ENCODE results near the gene NDUFV2. TPM values are rescaled to one million over a fixed set of nuclear protein-coding genes. Genes with fewer than 3 reads are reported as not detected.
"Not testable (repeated sequence)": the region's sequence is repeated elsewhere in the genome, so short reads cannot be mapped to it uniquely, and the experiment has no call there.

Gene NDUFV2
- total and polyA plus RNA-seq, 2 donors = 168 to 212 TPM

- H3K4me1 ChIP-seq (ENCODE audit: control insufficient read depth in 2 of 2, insufficient read depth in 2 of 2, low read length in 2 of 2) = peaks cover 7 to 8% of the 10 kb centered on the region in 2 donors
- WGBS = 74% methylated on average over 2 of the region's 2 CpGs
Measured at GRCh38 chr18:9086015-9086414, 16.5 kb upstream of the NDUFV2 start.

GRCh38 chr18:9086624-9087023 lies 15.9 kb upstream of the NDUFV2 start:
- no peak overlapping the region for H3K4me3 ChIP-seq (ENCODE audit: low read length in 2 of 2)
- no peaks in the 10 kb centered on the region for H3K36me3 ChIP-seq (ENCODE audit: control insufficient read depth in 2 of 2, insufficient read depth in 2 of 2, low read length in 1 of 2)
- no peaks in the 10 kb centered on the region for H3K9me3 ChIP-seq (ENCODE audit: control insufficient read depth in 2 of 2, insufficient read depth in 1 of 2, low read length in 1 of 2)
- peaks cover 7 to 8% of the 10 kb centered on the region in 2 donors for H3K4me1 ChIP-seq (ENCODE audit: control insufficient read depth in 2 of 2, insufficient read depth in 2 of 2, low read length in 2 of 2)
- no peak for DNase-seq (ENCODE audit: low read depth in 6 of 9, low spot score in 9 of 9)
- H3K27me3 ChIP-seq (ENCODE audit: control insufficient read depth in 2 of 2, insufficient read depth in 1 of 2, low read length in 1 of 2) = no peaks in the 10 kb centered on the region
- no peak overlapping the region for H3K27ac ChIP-seq (ENCODE audit: low read depth in 1 of 2, low read length in 1 of 2)
- 100% methylated on average over 1 of the region's 1 CpG for WGBS

More at GRCh38 chr18:9086015-9086414, 16.5 kb upstream of the NDUFV2 start:
- H3K27ac ChIP-seq (ENCODE audit: low read depth in 1 of 2, low read length in 1 of 2) = no peak overlapping the region
- no peak for DNase-seq (ENCODE audit: low read depth in 6 of 9, low spot score in 9 of 9)
- no peaks in the 10 kb centered on the region for H3K27me3 ChIP-seq (ENCODE audit: control insufficient read depth in 2 of 2, insufficient read depth in 1 of 2, low read length in 1 of 2)
- H3K9me3 ChIP-seq (ENCODE audit: control insufficient read depth in 2 of 2, insufficient read depth in 1 of 2, low read length in 1 of 2) = no peaks in the 10 kb centered on the region
- H3K36me3 ChIP-seq (ENCODE audit: control insufficient read depth in 2 of 2, insufficient read depth in 2 of 2, low read length in 1 of 2) = no peaks in the 10 kb centered on the region
- H3K4me3 ChIP-seq (ENCODE audit: low read length in 2 of 2) = no peak overlapping the region

- Histone ChIP-seq H3K9me3 (ENCODE audit: control insufficient read depth in 2 of 2, insufficient read depth in 1 of 2, low read length in 1 of 2) (no peaks in the 10 kb centered on the region), H3K27ac (ENCODE audit: low read depth in 1 of 2, low read length in 1 of 2) (no peak overlapping the region), H3K27me3 (ENCODE audit: control insufficient read depth in 2 of 2, insufficient read depth in 1 of 2, low read length in 1 of 2) (no peaks in the 10 kb centered on the region), H3K4me3 (ENCODE audit: low read length in 2 of 2) (no peak overlapping the region), H3K4me1 (ENCODE audit: control insufficient read depth in 2 of 2, insufficient read depth in 2 of 2, low read length in 2 of 2) (peaks cover 7 to 8% of the 10 kb centered on the region in 2 donors), H3K36me3 (ENCODE audit: control insufficient read depth in 2 of 2, insufficient read depth in 2 of 2, low read length in 1 of 2) (no peaks in the 10 kb centered on the region)
- WGBS = 100% methylated on average over 2 of the region's 2 CpGs
- no peak for DNase-seq (ENCODE audit: low read depth in 6 of 9, low spot score in 9 of 9)
Measured at GRCh38 chr18:9087144-9087543, 15.4 kb upstream of the NDUFV2 start.

GRCh38 chr18:9088252-9088651 lies 14.2 kb upstream of the NDUFV2 start:
- WGBS = 98% methylated on average over 5 of the region's 5 CpGs

GRCh38 chr18:9088727-9089126 lies 13.8 kb upstream of the NDUFV2 start:
- H3K27me3 ChIP-seq (ENCODE audit: control insufficient read depth in 2 of 2, insufficient read depth in 1 of 2, low read length in 1 of 2); H3K4me1 ChIP-seq (ENCODE audit: control insufficient read depth in 2 of 2, insufficient read depth in 2 of 2, low read length in 2 of 2); H3K36me3 ChIP-seq (ENCODE audit: control insufficient read depth in 2 of 2, insufficient read depth in 2 of 2, low read length in 1 of 2); DNase-seq (ENCODE audit: low read depth in 6 of 9, low spot score in 9 of 9); H3K27ac ChIP-seq (ENCODE audit: low read depth in 1 of 2, low read length in 1 of 2); H3K4me3 ChIP-seq (ENCODE audit: low read length in 2 of 2); H3K9me3 ChIP-seq (ENCODE audit: control insufficient read depth in 2 of 2, insufficient read depth in 1 of 2, low read length in 1 of 2): not testable (repeated sequence)
- 97% methylated on average over 2 of the region's 2 CpGs for WGBS

More at GRCh38 chr18:9088252-9088651, 14.2 kb upstream of the NDUFV2 start:
- Histone ChIP-seq H3K9me3 (ENCODE audit: control insufficient read depth in 2 of 2, insufficient read depth in 1 of 2, low read length in 1 of 2) (no peaks in the 10 kb centered on the region), H3K27ac (ENCODE audit: low read depth in 1 of 2, low read length in 1 of 2) (no peak overlapping the region), H3K36me3 (ENCODE audit: control insufficient read depth in 2 of 2, insufficient read depth in 2 of 2, low read length in 1 of 2) (no peaks in the 10 kb centered on the region), H3K4me1 (ENCODE audit: control insufficient read depth in 2 of 2, insufficient read depth in 2 of 2, low read length in 2 of 2) (peaks cover 0 to under 1% of the 10 kb centered on the region in 2 donors), H3K4me3 (ENCODE audit: low read length in 2 of 2) (no peak overlapping the region), H3K27me3 (ENCODE audit: control insufficient read depth in 2 of 2, insufficient read depth in 1 of 2, low read length in 1 of 2) (no peaks in the 10 kb centered on the region)
- no peak for DNase-seq (ENCODE audit: low read depth in 6 of 9, low spot score in 9 of 9)

GRCh38 chr18:9090578-9090977 lies 11.9 kb upstream of the NDUFV2 start:
- no peaks in the 10 kb centered on the region for H3K27me3 ChIP-seq (ENCODE audit: control insufficient read depth in 2 of 2, insufficient read depth in 1 of 2, low read length in 1 of 2)
- 97% methylated on average over 5 of the region's 5 CpGs for WGBS
- H3K36me3 ChIP-seq (ENCODE audit: control insufficient read depth in 2 of 2, insufficient read depth in 2 of 2, low read length in 1 of 2) = no peaks in the 10 kb centered on the region
- H3K9me3 ChIP-seq (ENCODE audit: control insufficient read depth in 2 of 2, insufficient read depth in 1 of 2, low read length in 1 of 2) = no peaks in the 10 kb centered on the region
- no peak for DNase-seq (ENCODE audit: low read depth in 6 of 9, low spot score in 9 of 9)
- H3K27ac ChIP-seq (ENCODE audit: low read depth in 1 of 2, low read length in 1 of 2) = no peak overlapping the region
- peaks cover 5 to 8% of the 10 kb centered on the region in 2 donors for H3K4me1 ChIP-seq (ENCODE audit: control insufficient read depth in 2 of 2, insufficient read depth in 2 of 2, low read length in 2 of 2)
- no peak overlapping the region for H3K4me3 ChIP-seq (ENCODE audit: low read length in 2 of 2)

- Histone ChIP-seq H3K9me3 (ENCODE audit: control insufficient read depth in 2 of 2, insufficient read depth in 1 of 2, low read length in 1 of 2) (no peaks in the 10 kb centered on the region), H3K27ac (ENCODE audit: low read depth in 1 of 2, low read length in 1 of 2) (no peak overlapping the region)
- WGBS = 52% methylated on average over 4 of the region's 4 CpGs
Measured at GRCh38 chr18:9091066-9091476, 11.4 kb upstream of the NDUFV2 start.

GRCh38 chr18:9092665-9093064 lies 9.8 kb upstream of the NDUFV2 start:
- WGBS = over 99% methylated on average over 2 of the region's 2 CpGs
- Histone ChIP-seq H3K36me3 (ENCODE audit: control insufficient read depth in 2 of 2, insufficient read depth in 2 of 2, low read length in 1 of 2) (no peaks in the 10 kb centered on the region), H3K27me3 (ENCODE audit: control insufficient read depth in 2 of 2, insufficient read depth in 1 of 2, low read length in 1 of 2) (no peaks in the 10 kb centered on the region), H3K4me3 (ENCODE audit: low read length in 2 of 2) (no peak overlapping the region), H3K4me1 (ENCODE audit: control insufficient read depth in 2 of 2, insufficient read depth in 2 of 2, low read length in 2 of 2) (peaks cover 6 to 10% of the 10 kb centered on the region in 2 donors), H3K9me3 (ENCODE audit: control insufficient read depth in 2 of 2, insufficient read depth in 1 of 2, low read length in 1 of 2) (no peaks in the 10 kb centered on the region), H3K27ac (ENCODE audit: low read depth in 1 of 2, low read length in 1 of 2) (no peak overlapping the region)
- DNase-seq (ENCODE audit: low read depth in 6 of 9, low spot score in 9 of 9) = no peak

More at GRCh38 chr18:9091066-9091476, 11.4 kb upstream of the NDUFV2 start:
- DNase-seq (ENCODE audit: low read depth in 6 of 9, low spot score in 9 of 9) = peak in 1 of 9 donors; percentile 31
- no peaks in the 10 kb centered on the region for H3K36me3 ChIP-seq (ENCODE audit: control insufficient read depth in 2 of 2, insufficient read depth in 2 of 2, low read length in 1 of 2)
- peaks cover 6 to 10% of the 10 kb centered on the region in 2 donors for H3K4me1 ChIP-seq (ENCODE audit: control insufficient read depth in 2 of 2, insufficient read depth in 2 of 2, low read length in 2 of 2)
- no peak overlapping the region for H3K4me3 ChIP-seq (ENCODE audit: low read length in 2 of 2)
- H3K27me3 ChIP-seq (ENCODE audit: control insufficient read depth in 2 of 2, insufficient read depth in 1 of 2, low read length in 1 of 2) = no peaks in the 10 kb centered on the region

- not testable (repeated sequence) for DNase-seq (ENCODE audit: low read depth in 6 of 9, low spot score in 9 of 9); H3K9me3 ChIP-seq (ENCODE audit: control insufficient read depth in 2 of 2, insufficient read depth in 1 of 2, low read length in 1 of 2); H3K27me3 ChIP-seq (ENCODE audit: control insufficient read depth in 2 of 2, insufficient read depth in 1 of 2, low read length in 1 of 2); H3K4me3 ChIP-seq (ENCODE audit: low read length in 2 of 2); H3K36me3 ChIP-seq (ENCODE audit: control insufficient read depth in 2 of 2, insufficient read depth in 2 of 2, low read length in 1 of 2); H3K27ac ChIP-seq (ENCODE audit: low read depth in 1 of 2, low read length in 1 of 2)
- 97% methylated on average over 3 of the region's 3 CpGs for WGBS
- H3K4me1 ChIP-seq (ENCODE audit: control insufficient read depth in 2 of 2, insufficient read depth in 2 of 2, low read length in 2 of 2) = peaks cover 6 to 10% of the 10 kb centered on the region in 2 donors
Measured at GRCh38 chr18:9093109-9093508, 9.4 kb upstream of the NDUFV2 start.

Measured in thymus (tissue), 11 donors.